GM12865 (cell line): ENCODE measurements around the gene RPS6KL1.

Experiments used
- DNase-seq: peaks from one replicate; pipeline ENCODE4 v3.0.0; 2010; ENCODE audit warnings: low read depth
- H3K4me3 ChIP-seq: 2 replicates; pipeline ENCODE4 v1.5.1; 2011; ENCODE audit warnings: mild to moderate bottlenecking, low read depth, low read length, control low read depth
- TF ChIP-seq, protein P1 (sequence below): IDR thresholded peaks from 2 replicates; pipeline ENCODE4 v1.5.1; 2011; ENCODE audit warnings: low read length, control low read depth, low read depth, inconsistent platforms; ENCODE audit not compliant: insufficient read depth; ENCODE audit errors: missing control alignments

RPS6KL1 gene

DNA sequence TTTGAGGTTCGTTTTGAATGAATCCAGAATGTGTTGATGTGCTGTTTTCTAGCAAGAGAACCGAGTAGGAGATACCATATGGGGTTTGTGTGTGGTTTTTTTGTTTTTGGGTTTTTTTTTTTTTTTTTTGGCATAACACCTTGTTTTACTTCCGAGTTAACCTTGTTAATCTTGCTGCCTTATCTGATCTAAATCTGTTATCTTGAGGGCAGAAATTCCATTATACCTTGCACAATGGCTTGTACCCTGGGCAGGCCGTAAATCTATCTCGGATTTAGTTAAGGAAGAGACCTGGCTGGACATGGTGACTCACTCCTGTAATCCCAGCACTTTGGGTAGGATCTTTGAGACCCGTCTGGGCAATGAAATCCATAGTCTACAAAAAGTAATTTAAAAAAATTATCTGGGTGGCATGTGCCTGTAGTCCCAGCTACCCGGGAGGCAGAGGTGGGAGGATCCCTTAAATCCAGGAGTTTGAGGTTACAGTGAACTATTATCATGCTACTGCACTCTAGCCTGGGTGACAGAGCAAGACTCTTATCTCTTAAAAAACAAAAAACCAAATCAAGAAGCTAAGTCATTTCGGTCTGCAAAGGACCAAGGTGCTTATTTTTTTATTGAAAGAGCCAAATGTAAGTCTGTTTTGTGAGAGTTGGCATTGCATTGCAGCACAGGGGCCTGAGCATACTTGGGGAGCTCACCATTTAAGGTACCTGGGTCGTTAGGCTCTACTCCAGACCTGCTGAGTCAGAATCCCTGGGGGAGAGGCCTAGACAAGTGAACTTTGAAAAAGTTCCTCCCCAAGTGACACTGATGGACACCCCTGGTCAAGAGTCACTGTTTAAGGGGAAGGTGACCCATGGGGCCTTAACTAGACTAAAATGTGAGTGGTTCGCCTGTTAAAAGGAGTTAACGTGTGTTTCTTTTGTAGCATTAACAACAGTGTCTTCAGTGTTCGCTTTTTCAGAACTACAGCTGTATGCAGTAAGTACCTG lies 34.6 kb downstream of the RPS6KL1 start:
- TF ChIP-seq, protein P1, sequence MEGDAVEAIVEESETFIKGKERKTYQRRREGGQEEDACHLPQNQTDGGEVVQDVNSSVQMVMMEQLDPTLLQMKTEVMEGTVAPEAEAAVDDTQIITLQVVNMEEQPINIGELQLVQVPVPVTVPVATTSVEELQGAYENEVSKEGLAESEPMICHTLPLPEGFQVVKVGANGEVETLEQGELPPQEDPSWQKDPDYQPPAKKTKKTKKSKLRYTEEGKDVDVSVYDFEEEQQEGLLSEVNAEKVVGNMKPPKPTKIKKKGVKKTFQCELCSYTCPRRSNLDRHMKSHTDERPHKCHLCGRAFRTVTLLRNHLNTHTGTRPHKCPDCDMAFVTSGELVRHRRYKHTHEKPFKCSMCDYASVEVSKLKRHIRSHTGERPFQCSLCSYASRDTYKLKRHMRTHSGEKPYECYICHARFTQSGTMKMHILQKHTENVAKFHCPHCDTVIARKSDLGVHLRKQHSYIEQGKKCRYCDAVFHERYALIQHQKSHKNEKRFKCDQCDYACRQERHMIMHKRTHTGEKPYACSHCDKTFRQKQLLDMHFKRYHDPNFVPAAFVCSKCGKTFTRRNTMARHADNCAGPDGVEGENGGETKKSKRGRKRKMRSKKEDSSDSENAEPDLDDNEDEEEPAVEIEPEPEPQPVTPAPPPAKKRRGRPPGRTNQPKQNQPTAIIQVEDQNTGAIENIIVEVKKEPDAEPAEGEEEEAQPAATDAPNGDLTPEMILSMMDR: no peak
- H3K4me3 ChIP-seq: no peak overlapping the region
- DNase-seq: no peak

DNA sequence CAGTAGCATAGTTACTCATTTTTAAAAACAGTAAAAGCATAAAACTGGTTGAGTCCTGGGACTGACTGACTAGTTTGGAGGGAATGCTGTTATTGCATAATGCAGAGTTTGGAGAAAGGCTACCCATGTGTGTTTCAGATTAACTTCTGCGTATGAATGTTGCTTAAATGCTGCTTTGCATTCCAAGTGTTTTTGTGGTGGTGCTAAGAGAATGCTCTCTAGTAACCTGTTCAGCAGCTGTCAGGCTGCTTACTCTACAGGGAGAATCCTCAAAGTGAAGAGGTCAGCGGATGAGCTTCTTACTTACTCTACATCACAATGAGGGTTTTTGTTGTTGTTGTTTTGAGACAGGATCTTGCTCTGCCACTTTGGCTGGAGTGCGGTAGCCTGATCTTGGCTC lies 37.1 kb downstream of the RPS6KL1 start:
- no peak overlapping the region for H3K4me3 ChIP-seq
- TF ChIP-seq, protein P1: no peak
- DNase-seq: no peak

DNA sequence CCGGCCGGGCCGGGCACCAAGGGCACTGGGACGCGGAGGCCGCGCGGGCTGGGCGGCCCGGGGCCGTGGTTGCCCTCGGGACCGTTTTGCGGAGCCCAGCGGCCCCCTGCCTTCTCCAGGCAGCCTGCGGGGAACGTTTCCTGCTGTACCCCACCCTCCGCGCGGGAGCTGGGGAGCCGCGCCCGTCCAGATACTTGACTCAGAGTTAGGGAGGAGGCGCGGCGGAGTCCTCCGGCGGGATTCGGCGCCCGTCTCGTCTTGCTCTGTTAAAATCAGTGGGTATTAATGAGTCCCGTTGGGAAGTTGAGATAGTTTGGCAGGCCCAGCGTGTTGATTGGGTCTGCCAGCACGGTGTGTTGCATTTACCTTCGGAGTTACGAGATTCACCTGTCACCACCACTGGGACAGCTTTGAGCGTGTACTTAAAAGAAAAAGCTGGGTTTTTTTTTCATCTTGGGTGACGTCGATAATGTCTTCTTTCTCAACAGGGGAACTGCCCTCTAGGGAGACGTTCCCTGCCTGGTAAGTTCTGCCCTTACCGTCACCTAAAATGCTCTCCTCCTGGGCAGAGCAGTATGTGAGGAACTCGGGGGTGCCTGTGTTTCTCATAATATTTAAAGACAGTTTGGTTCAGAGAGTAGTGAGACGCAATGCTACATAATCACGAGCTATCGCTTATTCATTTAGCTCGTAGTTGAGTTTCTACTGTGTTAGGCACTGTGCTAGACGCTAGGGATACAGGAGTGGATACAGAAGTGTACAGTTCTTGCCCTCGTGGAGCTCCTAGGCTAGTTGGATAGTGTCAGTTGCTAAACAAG lies 40.7 kb downstream of the RPS6KL1 start:
- DNase-seq: peak; percentile 41
- TF ChIP-seq, protein P1: no peak

DNA sequence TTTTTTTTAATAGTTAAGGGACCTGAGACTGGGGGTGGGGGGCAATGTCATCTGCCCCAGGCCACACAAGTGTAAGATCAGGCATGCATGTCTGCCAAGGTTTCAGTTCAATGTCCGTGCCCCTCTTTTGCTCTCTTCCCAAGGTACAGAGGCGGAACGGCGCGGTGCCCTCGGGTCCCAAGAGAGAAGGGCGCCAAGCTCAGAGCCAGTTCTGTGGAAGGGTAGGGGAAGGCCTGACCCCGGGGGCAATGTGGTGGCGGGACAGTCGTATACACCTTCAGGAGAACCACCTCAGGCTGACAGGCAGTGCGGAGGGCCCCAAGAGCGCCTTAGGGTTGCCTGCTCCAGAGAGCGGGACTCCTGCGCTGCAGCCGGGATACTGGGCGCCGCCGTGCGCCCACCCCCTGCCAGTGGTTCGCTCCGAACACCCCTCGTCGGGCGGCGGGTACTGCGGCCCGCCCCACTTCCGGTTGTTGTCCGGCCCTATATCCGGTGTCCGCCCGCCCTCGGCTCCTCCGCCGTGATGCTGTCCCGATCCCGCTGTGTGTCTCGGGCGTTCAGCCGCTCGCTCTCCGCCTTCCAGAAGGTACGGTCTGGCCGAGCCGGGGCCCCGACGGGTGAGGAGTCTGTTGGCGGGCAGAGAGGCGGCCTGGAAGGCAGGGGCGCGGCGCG lies 41.5 kb downstream of the RPS6KL1 start, which contains the start of gene DLST:
DLST (plus strand) TSS at position 486 of the 672 bp plus-strand sequence; CDS start at position 524, 38 bp downstream.
- H3K4me3 ChIP-seq: peak within 1 kb of the TSS; percentile 99
- peak; percentile 94 for DNase-seq

More for the DNA sequence above, 40.7 kb downstream of the RPS6KL1 start:
- peak overlapping the region; percentile 99 for H3K4me3 ChIP-seq

DNA sequence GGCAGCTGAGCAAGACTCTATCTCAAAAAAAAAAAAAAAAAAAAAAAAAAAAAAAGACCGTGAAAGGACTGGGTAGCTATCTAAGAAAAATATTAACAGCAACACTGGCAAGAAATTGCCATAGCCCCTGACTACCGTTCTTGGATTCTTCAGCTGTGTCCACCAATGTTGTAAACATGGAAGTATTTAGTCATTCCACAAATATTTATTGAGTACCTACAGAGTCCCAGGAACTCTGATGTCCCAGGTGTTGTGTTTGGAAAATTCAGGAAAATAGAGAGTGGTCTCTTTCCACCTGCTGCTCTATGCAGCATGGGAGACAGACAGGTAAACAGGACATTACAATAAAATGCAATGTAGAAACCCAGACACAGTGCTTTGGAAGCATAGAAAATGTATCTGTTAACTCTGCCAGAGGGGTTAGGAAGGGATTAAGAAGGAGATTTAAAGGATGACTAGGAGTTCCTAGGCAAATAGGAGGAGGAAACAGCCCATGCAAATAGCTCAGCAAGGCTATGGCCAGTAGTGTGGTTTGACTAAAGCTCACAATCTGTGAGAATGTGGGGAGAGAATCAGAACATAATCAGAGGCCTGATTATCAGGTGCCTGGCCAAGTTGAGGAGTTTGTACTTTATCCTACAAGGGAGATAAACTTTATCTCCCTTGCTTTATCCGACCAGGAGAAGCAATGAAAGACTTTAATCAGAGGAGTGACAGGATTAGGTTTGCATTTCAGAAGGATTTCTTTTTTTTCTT lies 43.5 kb downstream of the RPS6KL1 start:
- no peak for DNase-seq
- TF ChIP-seq, protein P1: no peak
- H3K4me3 ChIP-seq: no peak overlapping the region

More for the DNA sequence above, 41.5 kb downstream of the RPS6KL1 start, which contains the start of gene DLST:
- TF ChIP-seq, protein P1: no peak
